Subcutaneous abdominal adipose tissue (tissue), 5 donors: ENCODE measurements around the gene MYH11.
A peak's percentile ranks its signal among the peaks of the same experiment; 100 is the strongest.

Experiments used
- H3K27ac ChIP-seq: one replicate; pipeline ENCODE4 v1.7.0; 2013; ENCODE audit warnings: low read depth, mild to moderate bottlenecking, inconsistent platforms, low read length, moderate library complexity
- H3K27me3 ChIP-seq, 5 donors: one replicate each; pipeline ENCODE4 v1.7.0; 2013; ENCODE audit warnings: low read length in 5 of 5, inconsistent platforms in 1 of 5; ENCODE audit not compliant: control insufficient read depth in 5 of 5, insufficient read depth in 4 of 5
- H3K36me3 ChIP-seq, 5 donors: one replicate each; pipeline ENCODE4 v1.7.0; 2013; ENCODE audit warnings: low read length in 5 of 5; ENCODE audit not compliant: control insufficient read depth in 5 of 5, insufficient read depth in 5 of 5
- H3K4me1 ChIP-seq, 5 donors: one replicate each; pipeline ENCODE4 v1.7.0; 2013; ENCODE audit warnings: low read length in 5 of 5, mild to moderate bottlenecking in 3 of 5, moderate library complexity in 1 of 5; ENCODE audit not compliant: control insufficient read depth in 5 of 5, insufficient read depth in 5 of 5
- H3K4me3 ChIP-seq, 5 donors: one replicate each; pipeline ENCODE4 v1.7.0; 2013; ENCODE audit warnings: low read length in 5 of 5, low read depth in 1 of 5
- H3K9ac ChIP-seq, 5 donors: one replicate each; pipeline ENCODE4 v1.7.0; 2013; ENCODE audit warnings: low read length in 5 of 5, mild to moderate bottlenecking in 4 of 5, moderate library complexity in 3 of 5
- H3K9me3 ChIP-seq, 5 donors: one replicate each; pipeline ENCODE4 v1.7.0; 2013; ENCODE audit warnings: low read length in 5 of 5; ENCODE audit not compliant: control insufficient read depth in 5 of 5
- donor health status: healthy.
- donor health status: healthy.
- donor health status: healthy.
- donor health status: healthy.
- donor health status: healthy.

Gene MYH11

GRCh38 chr16:15715221-15715620, 141.6 kb downstream of the MYH11 start:
- no peaks in the 10 kb centered on the region for H3K9me3 ChIP-seq
- H3K27me3 ChIP-seq: no peaks in the 10 kb centered on the region
- H3K4me3 ChIP-seq: no peak overlapping the region
- peaks cover 0 to 40% (median 28%) of the 10 kb centered on the region in 5 donors for H3K36me3 ChIP-seq
- no peak overlapping the region for H3K9ac ChIP-seq
- no peak overlapping the region for H3K27ac ChIP-seq
- no peaks in the 10 kb centered on the region for H3K4me1 ChIP-seq

- Histone ChIP-seq H3K36me3 (peaks cover 0 to 39% (median 28%) of the 10 kb centered on the region in 5 donors), H3K27ac (no peak overlapping the region), H3K4me3 (no peak overlapping the region)
These were observed 142.2 kb downstream of the MYH11 start for GRCh38 chr16:15714393-15715172.

GRCh38 chr16:15708997-15709396, 147.8 kb downstream of the MYH11 start:
- H3K36me3 ChIP-seq: peaks cover 0 to 19% (median 6%) of the 10 kb centered on the region in 5 donors
- H3K27ac ChIP-seq: no peak overlapping the region
- no peak overlapping the region for H3K4me3 ChIP-seq
- H3K9me3 ChIP-seq: no peaks in the 10 kb centered on the region
- H3K27me3 ChIP-seq: no peaks in the 10 kb centered on the region
- H3K4me1 ChIP-seq: peaks cover 0 to 20% (median 3%) of the 10 kb centered on the region in 5 donors
- H3K9ac ChIP-seq: no peak overlapping the region

More at GRCh38 chr16:15714393-15715172, 142.2 kb downstream of the MYH11 start:
- no peaks in the 10 kb centered on the region for H3K27me3 ChIP-seq
- H3K4me1 ChIP-seq: peaks cover 0 to 5% (median 0%) of the 10 kb centered on the region in 5 donors
- H3K9ac ChIP-seq: no peak overlapping the region
- no peaks in the 10 kb centered on the region for H3K9me3 ChIP-seq

GRCh38 chr16:15708096-15708495, 148.7 kb downstream of the MYH11 start:
- Histone ChIP-seq H3K27me3 (no peaks in the 10 kb centered on the region), H3K9ac (no peak overlapping the region), H3K4me1 (peaks cover 0 to 20% (median 3%) of the 10 kb centered on the region in 5 donors), H3K4me3 (no peak overlapping the region), H3K36me3 (peaks cover 0 to 16% (median 6%) of the 10 kb centered on the region in 5 donors), H3K27ac (no peak overlapping the region), H3K9me3 (no peaks in the 10 kb centered on the region)

GRCh38 chr16:15707332-15707731, 149.5 kb downstream of the MYH11 start:
- H3K27ac ChIP-seq: no peak overlapping the region
- H3K9ac ChIP-seq: no peak overlapping the region
- H3K36me3 ChIP-seq: peaks cover 0 to 16% (median 6%) of the 10 kb centered on the region in 5 donors

GRCh38 chr16:15705064-15705565, 151.7 kb downstream of the MYH11 start:
- no peak overlapping the region for H3K9ac ChIP-seq
- no peaks in the 10 kb centered on the region for H3K27me3 ChIP-seq
- H3K9me3 ChIP-seq: no peaks in the 10 kb centered on the region
- no peak overlapping the region for H3K4me3 ChIP-seq
- H3K27ac ChIP-seq: no peak overlapping the region
- H3K36me3 ChIP-seq: peaks cover 0 to 36% (median 18%) of the 10 kb centered on the region in 5 donors
- H3K4me1 ChIP-seq: peaks cover 0 to 20% (median 3%) of the 10 kb centered on the region in 5 donors

More at GRCh38 chr16:15707332-15707731, 149.5 kb downstream of the MYH11 start:
- H3K4me1 ChIP-seq: peaks cover 0 to 20% (median 3%) of the 10 kb centered on the region in 5 donors
- H3K27me3 ChIP-seq: no peaks in the 10 kb centered on the region
- H3K9me3 ChIP-seq: no peaks in the 10 kb centered on the region
- H3K4me3 ChIP-seq: no peak overlapping the region

GRCh38 chr16:15704545-15704987, 152.3 kb downstream of the MYH11 start:
- Histone ChIP-seq H3K36me3 (peaks cover 0 to 37% (median 24%) of the 10 kb centered on the region in 5 donors), H3K4me3 (no peak overlapping the region), H3K27me3 (no peaks in the 10 kb centered on the region), H3K4me1 (peaks cover 0 to 15% (median 3%) of the 10 kb centered on the region in 5 donors), H3K9me3 (no peaks in the 10 kb centered on the region), H3K27ac (no peak overlapping the region), H3K9ac (peak overlapping the region in 1 of 5 donors; percentile 17)

GRCh38 chr16:15703029-15703736, 153.6 kb downstream of the MYH11 start:
- Histone ChIP-seq H3K27me3 (no peaks in the 10 kb centered on the region), H3K4me1 (peaks cover 0 to 5% (median under 1%) of the 10 kb centered on the region in 5 donors), H3K9me3 (no peaks in the 10 kb centered on the region), H3K36me3 (peaks cover 0 to 42% (median 32%) of the 10 kb centered on the region in 5 donors), H3K4me3 (no peak overlapping the region), H3K9ac (no peak overlapping the region), H3K27ac (no peak overlapping the region)

GRCh38 chr16:15701975-15702970, 154.6 kb downstream of the MYH11 start:
- H3K27ac ChIP-seq: no peak overlapping the region
- peaks cover 0 to 47% (median 37%) of the 10 kb centered on the region in 5 donors for H3K36me3 ChIP-seq
- no peak overlapping the region for H3K4me3 ChIP-seq
- no peak overlapping the region for H3K9ac ChIP-seq
- no peaks in the 10 kb centered on the region for H3K4me1 ChIP-seq
- no peaks in the 10 kb centered on the region for H3K27me3 ChIP-seq
- no peaks in the 10 kb centered on the region for H3K9me3 ChIP-seq
